Natural killer cell (primary cell): Measurements from ENCODE around the gene PDK2. TPM values are rescaled to one million over a fixed set of nuclear protein-coding genes. Genes with fewer than 3 reads are reported as not detected.

Source experiments
- ATAC-seq, 3 donors: fragments of 150-1000 bp in 2 of 3; fragments of 200-7000 bp in 1 of 3; cut with Tn5 transposase; 1 replicate in 1 of 3; 2 replicates in 2 of 3; pipeline ENCODE4 v1.10.0; 2021; ENCODE audit warnings: mild to moderate bottlenecking in 2 of 3, moderate library complexity in 2 of 3
- DNase-seq, 2 donors: peaks; one replicate each; pipeline versions ENCODE4 v3.0.0 to v3.0.0-alpha.2; 2013 to 2021; ENCODE audit warnings: mixed read lengths in 1 of 2
- H3K27ac ChIP-seq: one replicate; pipeline ENCODE4 v1.5.1; 2013; ENCODE audit warnings: mild to moderate bottlenecking, low read length
- H3K27me3 ChIP-seq: one replicate; pipeline ENCODE4 v1.6.1; 2013; ENCODE audit warnings: low read length; ENCODE audit not compliant: control insufficient read depth, insufficient read depth
- H3K36me3 ChIP-seq: one replicate; pipeline ENCODE4 v1.6.1; 2013; ENCODE audit warnings: low read length; ENCODE audit not compliant: control insufficient read depth, insufficient read depth
- H3K4me1 ChIP-seq: one replicate; pipeline ENCODE4 v1.6.1; 2013; ENCODE audit warnings: low read length; ENCODE audit not compliant: control insufficient read depth, insufficient read depth
- H3K4me3 ChIP-seq: one replicate; pipeline ENCODE4 v1.5.1; 2013; ENCODE audit warnings: low read length
- H3K9me3 ChIP-seq: one replicate; pipeline ENCODE4 v1.6.1; 2013; ENCODE audit warnings: low read length; ENCODE audit not compliant: control insufficient read depth, insufficient read depth
- H3K27ac Mint-ChIP-seq, 2 donors: one replicate each; pipeline ENCODE4 v1.8.0; 2022; ENCODE audit warnings: mild to moderate bottlenecking in 2 of 2, mixed read lengths in 2 of 2, moderate library complexity in 1 of 2
- H3K27me3 Mint-ChIP-seq, 2 donors: one replicate each; pipeline ENCODE4 v1.8.0; 2022; ENCODE audit warnings: low read depth in 2 of 2, mixed read lengths in 2 of 2
- H3K36me3 Mint-ChIP-seq: one replicate; pipeline ENCODE4 v1.8.0; 2022; ENCODE audit warnings: mixed read lengths
- H3K4me1 Mint-ChIP-seq, 2 donors: one replicate each; pipeline ENCODE4 v1.8.0; 2022; ENCODE audit warnings: mixed read lengths in 2 of 2
- H3K4me3 Mint-ChIP-seq: one replicate; pipeline ENCODE4 v1.8.0; 2022; ENCODE audit warnings: mild to moderate bottlenecking, moderate library complexity, mixed read lengths
- H3K9me3 Mint-ChIP-seq, 2 donors: one replicate each; pipeline ENCODE4 v1.8.0; 2022; ENCODE audit warnings: mixed read lengths in 2 of 2
- CTCF ChIP-seq: fragments of 200-600 bp; IDR thresholded peaks from one replicate; pipeline ENCODE4 v1.8.0; 2022; ENCODE audit warnings: antibody characterized with exemption
- WGBS: methylation state at CpG from one replicate; pipeline ENCODE4 v1.1.7; 2013; ENCODE audit warnings: missing lambda C conversion rate; ENCODE audit not compliant: insufficient coverage; 5-methylcytosine and 5-hydroxymethylcytosine counted together
- intact Hi-C: fragments of 100-400 bp; cut with micrococcal nuclease; formaldehyde crosslinking; loops from one replicate; pipeline ENCODE4 v1.14.2; 2022
- total RNA-seq, 4 donors: library from RNA; stranded (reverse); fragments of 120-200 nt in 1 of 4; gene quantifications; one replicate each; pipeline versions ENCODE4 v1.2.3 to v1.2.4, GENCODE V29; 2013 to 2022

PDK2 gene
- total RNA-seq, 3 donors from 2014 or later (not counting 1 experiment from before 2014, with no cell fraction given) = 23.2 to 32.9 (median 23.6) TPM

- no peak for ATAC-seq
- Histone ChIP-seq H3K4me1 (no peaks in the 10 kb centered on the region), H3K36me3 (no peaks in the 10 kb centered on the region), H3K4me3 (no peak overlapping the region), H3K27ac (no peak overlapping the region), H3K9me3 (no peaks in the 10 kb centered on the region), H3K27me3 (no peaks in the 10 kb centered on the region)
- intact Hi-C loops = no loop called here
- no peak for DNase-seq
- TF ChIP-seq CTCF = no peak
- no peaks in the 10 kb centered on the region for H3K9me3 Mint-ChIP-seq
- no peaks in the 10 kb centered on the region for H3K36me3 Mint-ChIP-seq
- no peak overlapping the region for H3K4me3 Mint-ChIP-seq
- H3K27me3 Mint-ChIP-seq = peaks cover 0 to 10% of the 10 kb centered on the region in 2 donors
- no peak overlapping the region for H3K27ac Mint-ChIP-seq
- 93% methylated on average over 16 of the region's 16 CpGs for WGBS
- H3K4me1 Mint-ChIP-seq = no peaks in the 10 kb centered on the region
These were observed 24.1 kb upstream of the PDK2 start for GRCh38 chr17:50070908-50071680.

- no peaks in the 10 kb centered on the region for H3K9me3 Mint-ChIP-seq
- Histone ChIP-seq H3K27ac (no peak overlapping the region), H3K4me3 (no peak overlapping the region), H3K9me3 (no peaks in the 10 kb centered on the region), H3K4me1 (no peaks in the 10 kb centered on the region), H3K36me3 (no peaks in the 10 kb centered on the region), H3K27me3 (no peaks in the 10 kb centered on the region)
- intact Hi-C loops = no loop called here
- WGBS = 95% methylated on average over 4 of the region's 6 CpGs
- H3K27ac Mint-ChIP-seq = no peak overlapping the region
- no peak for DNase-seq
- H3K4me3 Mint-ChIP-seq = no peak overlapping the region
- H3K36me3 Mint-ChIP-seq = no peaks in the 10 kb centered on the region
- ATAC-seq = no peak
- no peak for TF ChIP-seq CTCF
- H3K4me1 Mint-ChIP-seq = no peaks in the 10 kb centered on the region
- H3K27me3 Mint-ChIP-seq = peaks cover 0 to 10% of the 10 kb centered on the region in 2 donors
These were observed 23.5 kb upstream of the PDK2 start for GRCh38 chr17:50071692-50072091.

- Histone ChIP-seq H3K27ac (no peak overlapping the region), H3K4me1 (no peaks in the 10 kb centered on the region), H3K9me3 (no peaks in the 10 kb centered on the region), H3K27me3 (no peaks in the 10 kb centered on the region), H3K4me3 (no peak overlapping the region), H3K36me3 (no peaks in the 10 kb centered on the region)
- intact Hi-C loops = no loop called here
- ATAC-seq = no peak
- H3K4me1 Mint-ChIP-seq = no peaks in the 10 kb centered on the region
- peaks cover 0 to 12% of the 10 kb centered on the region in 2 donors for H3K27me3 Mint-ChIP-seq
- DNase-seq = no peak
- no peak overlapping the region for H3K4me3 Mint-ChIP-seq
- TF ChIP-seq CTCF = no peak
- H3K36me3 Mint-ChIP-seq = no peaks in the 10 kb centered on the region
- WGBS = 74% methylated on average over 3 of the region's 3 CpGs
- no peak overlapping the region for H3K27ac Mint-ChIP-seq
- H3K9me3 Mint-ChIP-seq = no peaks in the 10 kb centered on the region
These were observed 23.0 kb upstream of the PDK2 start for GRCh38 chr17:50072130-50072529.

- H3K36me3 ChIP-seq = no peaks in the 10 kb centered on the region
These were observed 22.2 kb upstream of the PDK2 start for GRCh38 chr17:50072925-50073324.

More at GRCh38 chr17:50072925-50073324, 22.2 kb upstream of the PDK2 start:
- intact Hi-C loops = no loop called here
- TF ChIP-seq CTCF = no peak
- H3K27me3 ChIP-seq = no peaks in the 10 kb centered on the region
- WGBS = 91% methylated on average over 1 of the region's 1 CpG
- no peaks in the 10 kb centered on the region for H3K9me3 ChIP-seq
- H3K36me3 Mint-ChIP-seq = no peaks in the 10 kb centered on the region
- H3K4me1 Mint-ChIP-seq = no peaks in the 10 kb centered on the region
- peaks cover 0 to 15% of the 10 kb centered on the region in 2 donors for H3K27me3 Mint-ChIP-seq
- no peak overlapping the region for H3K4me3 Mint-ChIP-seq
- H3K4me1 ChIP-seq = no peaks in the 10 kb centered on the region
- DNase-seq (no peak), ATAC-seq (no peak)
- H3K9me3 Mint-ChIP-seq = no peaks in the 10 kb centered on the region
- no peak overlapping the region for H3K4me3 ChIP-seq
- no peak overlapping the region for H3K27ac Mint-ChIP-seq
- H3K27ac ChIP-seq = no peak overlapping the region
